CD14-positive monocyte (primary cell): ENCODE data around the gene ACVR1. TPM values are rescaled to one million over a fixed set of nuclear protein-coding genes. Genes with fewer than 3 reads are reported as not detected.

ENCODE experiments used
- DNase-seq, 3 donors: peaks; one replicate each; pipeline ENCODE4 v3.0.0-alpha.2; 2011 to 2022
- H2AFZ ChIP-seq: 2 replicates; pipeline ENCODE4 v1.6.0; 2012; ENCODE audit warnings: mild to moderate bottlenecking, low read depth, low read length, inconsistent platforms; ENCODE audit not compliant: insufficient read depth, poor library complexity, severe bottlenecking
- H3K27ac ChIP-seq, 2 donors: 1 replicate in 1 of 2; 2 replicates in 1 of 2; pipeline ENCODE4 v1.5.1; 2012 to 2013; ENCODE audit warnings: low read length in 2 of 2, control low read depth in 1 of 2, inconsistent platforms in 1 of 2, low read depth in 1 of 2, mild to moderate bottlenecking in 1 of 2
- H3K27me3 ChIP-seq, 2 donors: one replicate each; pipeline versions ENCODE4 v1.6.0 to v1.6.1; 2011 to 2013; ENCODE audit warnings: low read length in 2 of 2; ENCODE audit not compliant: control insufficient read depth in 2 of 2, insufficient read depth in 2 of 2
- H3K36me3 ChIP-seq, 2 donors: replicated peaks in 1 of 2; 1 replicate in 1 of 2; 2 replicates in 1 of 2; pipeline versions ENCODE4 v1.5.1 to v1.6.1; 2012 to 2013; ENCODE audit warnings: low read length in 2 of 2, control low read depth in 1 of 2, inconsistent platforms in 1 of 2, mild to moderate bottlenecking in 1 of 2; ENCODE audit not compliant: insufficient read depth in 2 of 2, control insufficient read depth in 1 of 2
- H3K4me1 ChIP-seq, 2 donors: 1 replicate in 1 of 2; 2 replicates in 1 of 2; pipeline versions ENCODE4 v1.5.1 to v1.6.1; 2012 to 2013; ENCODE audit warnings: low read length in 2 of 2, control low read depth in 1 of 2, inconsistent platforms in 1 of 2, mild to moderate bottlenecking in 1 of 2, moderate library complexity in 1 of 2; ENCODE audit not compliant: insufficient read depth in 2 of 2, control insufficient read depth in 1 of 2
- H3K4me2 ChIP-seq: replicated peaks from 2 replicates; pipeline ENCODE3; 2012; ENCODE audit warnings: low read length, moderate library complexity, mild to moderate bottlenecking; ENCODE audit not compliant: poor library complexity, severe bottlenecking; ENCODE audit errors: extremely low read depth
- H3K4me3 ChIP-seq, 3 experiments: fragments of 200-600 bp in 1 of 3; sonication (generic) in 1 of 3; replicated peaks in 1 of 3; 1 replicate in 2 of 3; 2 replicates in 1 of 3; pipeline ENCODE4 v1.5.1; 2011 to 2013; ENCODE audit warnings: low read length in 3 of 3, mild to moderate bottlenecking in 3 of 3, control low read depth in 2 of 3, low read depth in 2 of 3, inconsistent platforms in 1 of 3, moderate library complexity in 1 of 3
- H3K79me2 ChIP-seq: 2 replicates; pipeline ENCODE4 v1.6.0; 2012; ENCODE audit warnings: mild to moderate bottlenecking, control low read depth, inconsistent platforms, low read length, moderate library complexity; ENCODE audit not compliant: insufficient read depth
- H3K9ac ChIP-seq: 2 replicates; pipeline ENCODE4 v1.6.0; 2017; ENCODE audit warnings: low read length, mild to moderate bottlenecking; ENCODE audit not compliant: insufficient read depth, poor library complexity, severe bottlenecking
- H3K9me3 ChIP-seq, 2 donors: replicated peaks in 1 of 2; 1 replicate in 1 of 2; 2 replicates in 1 of 2; pipeline versions ENCODE4 v1.5.1 to v1.6.1; 2012 to 2013; ENCODE audit warnings: low read length in 2 of 2, control low read depth in 1 of 2; ENCODE audit not compliant: control insufficient read depth in 1 of 2, insufficient read depth in 1 of 2
- H4K20me1 ChIP-seq: 2 replicates; pipeline ENCODE4 v1.6.0; 2012; ENCODE audit warnings: mild to moderate bottlenecking, low read length, control low read depth, moderate library complexity; ENCODE audit not compliant: insufficient read depth
- H3K27ac Mint-ChIP-seq, 7 donors: one replicate each; pipeline ENCODE4 v1.8.0; 2020; ENCODE audit warnings: mild to moderate bottlenecking in 7 of 7, mixed read lengths in 7 of 7, moderate library complexity in 6 of 7, inconsistent platforms in 2 of 7
- H3K27me3 Mint-ChIP-seq, 3 donors: one replicate each; pipeline ENCODE4 v1.8.0; 2021 to 2022; ENCODE audit warnings: low read depth in 3 of 3, mild to moderate bottlenecking in 3 of 3, mixed read lengths in 3 of 3, moderate library complexity in 3 of 3, inconsistent platforms in 1 of 3
- H3K36me3 Mint-ChIP-seq, 2 donors: one replicate each; pipeline ENCODE4 v1.8.0; 2020; ENCODE audit warnings: mixed read lengths in 2 of 2, inconsistent platforms in 1 of 2, mild to moderate bottlenecking in 1 of 2
- H3K4me1 Mint-ChIP-seq: one replicate; pipeline ENCODE4 v1.8.0; 2020; ENCODE audit warnings: mild to moderate bottlenecking, mixed read lengths
- H3K4me3 Mint-ChIP-seq, 2 donors: one replicate each; pipeline ENCODE4 v1.8.0; 2020; ENCODE audit warnings: mild to moderate bottlenecking in 2 of 2, mixed read lengths in 2 of 2, moderate library complexity in 1 of 2
- H3K9me3 Mint-ChIP-seq, 7 donors: one replicate each; pipeline ENCODE4 v1.8.0; 2020 to 2022; ENCODE audit warnings: mixed read lengths in 7 of 7, mild to moderate bottlenecking in 6 of 7, moderate library complexity in 6 of 7, inconsistent platforms in 2 of 7
- CTCF ChIP-seq: fragments of 200-600 bp; IDR thresholded peaks from one replicate; pipeline ENCODE4 v1.8.0; 2022; ENCODE audit warnings: antibody characterized with exemption, mild to moderate bottlenecking
- WGBS: methylation state at CpG from one replicate; pipeline ENCODE4 v1.1.5; 2013; ENCODE audit warnings: missing lambda C conversion rate; ENCODE audit not compliant: insufficient coverage; 5-methylcytosine and 5-hydroxymethylcytosine counted together
- intact Hi-C, 2 donors: fragments of 100-400 bp; cut with micrococcal nuclease; formaldehyde crosslinking; loops; one replicate each; pipeline versions ENCODE4 v1.15.0 to v1.15.1; 2023
- polyA plus RNA-seq, 3 donors: library from polyadenylated mRNA; depleted of rRNA in 1 of 3; unstranded in 2 of 3; stranded (reverse) in 1 of 3; fragments of 300-500 nt in 2 of 3; fragments of >200 nt in 1 of 3; fragmentation: Illumina TruSeq in 2 of 3; gene quantifications; 1 replicate in 2 of 3; 2 replicates in 1 of 3; pipeline ENCODE4 v1.2.3, GENCODE V29; 2012 to 2021

Gene ACVR1
- polyA plus RNA-seq, 3 donors, result 2.8 to 13.4 (median 4.9) TPM

GRCh38 chr2:157780211-157780610 is 95.9 kb downstream of the ACVR1 start:
- DNase-seq, result no peak
- H3K9me3 ChIP-seq, result no peaks in the 10 kb centered on the region
- no peaks in the 10 kb centered on the region for H3K27me3 Mint-ChIP-seq
- no peak overlapping the region for H3K4me3 ChIP-seq
- no peaks in the 10 kb centered on the region for H3K79me2 ChIP-seq
- H2AFZ ChIP-seq, result no peak overlapping the region
- no peak overlapping the region for H3K4me3 Mint-ChIP-seq
- H3K36me3 Mint-ChIP-seq, result peaks cover 35 to 39% of the 10 kb centered on the region in 2 donors
- H3K27ac ChIP-seq, result no peak overlapping the region
- 75% methylated on average over 4 of the region's 9 CpGs for WGBS
- peaks cover 11 to 47% of the 10 kb centered on the region in 2 donors for H3K36me3 ChIP-seq
- H3K27ac Mint-ChIP-seq, result no peak overlapping the region
- H3K4me1 Mint-ChIP-seq, result no peaks in the 10 kb centered on the region
- no peaks in the 10 kb centered on the region for H3K9me3 Mint-ChIP-seq
- H3K4me2 ChIP-seq, result no peak overlapping the region
- TF ChIP-seq CTCF, result no peak
- H3K9ac ChIP-seq, result no peak overlapping the region
- H3K27me3 ChIP-seq, result no peaks in the 10 kb centered on the region
- intact Hi-C loops, result no loop called here
- H3K4me1 ChIP-seq, result no peaks in the 10 kb centered on the region
- peaks cover 4% of the 10 kb centered on the region for H4K20me1 ChIP-seq

GRCh38 chr2:157779794-157780193 is 96.3 kb downstream of the ACVR1 start:
- Histone ChIP-seq H3K9ac (no peak overlapping the region), H3K36me3 (peaks cover 11 to 51% of the 10 kb centered on the region in 2 donors), H4K20me1 (peaks cover 4% of the 10 kb centered on the region), H3K4me1 (no peaks in the 10 kb centered on the region), H3K27ac (no peak overlapping the region), H3K4me2 (no peak overlapping the region), H3K79me2 (no peaks in the 10 kb centered on the region), H3K4me3 (no peak overlapping the region), H3K9me3 (no peaks in the 10 kb centered on the region), H3K27me3 (no peaks in the 10 kb centered on the region), H2AFZ (no peak overlapping the region)
- no peaks in the 10 kb centered on the region for H3K9me3 Mint-ChIP-seq
- no peaks in the 10 kb centered on the region for H3K4me1 Mint-ChIP-seq
- no CpG with 5 or more reads among the region's 2 CpGs for WGBS
- no peak overlapping the region for H3K4me3 Mint-ChIP-seq
- no peak for TF ChIP-seq CTCF
- H3K27ac Mint-ChIP-seq, result no peak overlapping the region
- H3K36me3 Mint-ChIP-seq, result peaks cover 39 to 43% of the 10 kb centered on the region in 2 donors
- intact Hi-C loops, result loop anchor here in 1 of 2 donors (5.0 kb wide), 1 partner anchor 233 kb away; no protein-coding TSS in a partner anchor
- no peaks in the 10 kb centered on the region for H3K27me3 Mint-ChIP-seq
- DNase-seq, result no peak
